HepG2 (cell line): ENCODE data around the gene FITM2. TPM values are rescaled to one million over a fixed set of nuclear protein-coding genes. Genes with fewer than 3 reads are reported as not detected.

ENCODE experiments used
- ATAD3A ChIP-seq: sonication (generic); formaldehyde crosslinking; IDR thresholded peaks from 2 replicates; pipeline ENCODE4 v1.4.0; 2020; ENCODE audit warnings: missing genetic modification reagents
- GZF1 ChIP-seq: sonication (generic); formaldehyde crosslinking; IDR thresholded peaks from 2 replicates; pipeline ENCODE4 v1.5.1; 2020; ENCODE audit warnings: mild to moderate bottlenecking, missing genetic modification reagents
- PHF21A ChIP-seq: sonication (generic); formaldehyde crosslinking; IDR thresholded peaks from 2 replicates; pipeline ENCODE4 v1.5.0; 2020; ENCODE audit warnings: mild to moderate bottlenecking, missing genetic modification reagents
- SMAD1 ChIP-seq: sonication (generic); formaldehyde crosslinking; IDR thresholded peaks from 2 replicates; pipeline ENCODE4 v1.4.0; 2020; ENCODE audit warnings: missing genetic modification reagents, low read depth, mild to moderate bottlenecking, borderline replicate concordance
- SSRP1 ChIP-seq: IDR thresholded peaks from 2 replicates; pipeline ENCODE4 v1.6.1; 2016; ENCODE audit warnings: control low read depth
- THYN1 ChIP-seq: sonication (generic); formaldehyde crosslinking; IDR thresholded peaks from 2 replicates; pipeline ENCODE4 v1.8.1; 2023; ENCODE audit warnings: low read depth, mild to moderate bottlenecking, moderate library complexity, missing genetic modification reagents, borderline replicate concordance
- ZFP36L2 ChIP-seq: sonication (generic); formaldehyde crosslinking; IDR thresholded peaks from 2 replicates; pipeline ENCODE4 v1.4.0; 2020; ENCODE audit warnings: missing genetic modification reagents
- ZMYM3 ChIP-seq: sonication (generic); formaldehyde crosslinking; IDR thresholded peaks from 2 replicates; pipeline ENCODE4 v1.5.1; 2020; ENCODE audit warnings: mild to moderate bottlenecking, missing genetic modification reagents
- ZNF260 ChIP-seq: sonication (generic); formaldehyde crosslinking; IDR thresholded peaks from 2 replicates; pipeline ENCODE4 v1.4.0; 2020; ENCODE audit warnings: missing genetic modification reagents, low read depth, mild to moderate bottlenecking, borderline replicate concordance
- ZNF318 ChIP-seq: sonication (generic); formaldehyde crosslinking; IDR thresholded peaks from 2 replicates; pipeline ENCODE4 v1.4.0; 2020; ENCODE audit warnings: mild to moderate bottlenecking, missing genetic modification reagents
- ZNF33A ChIP-seq: sonication (generic); formaldehyde crosslinking; IDR thresholded peaks from 2 replicates; pipeline ENCODE4 v1.5.1; 2020; ENCODE audit warnings: missing genetic modification reagents, mild to moderate bottlenecking, moderate library complexity, borderline replicate concordance
- ZNF780A ChIP-seq: sonication (generic); formaldehyde crosslinking; IDR thresholded peaks from 2 replicates; pipeline ENCODE4 v1.8.0; 2022; ENCODE audit warnings: mild to moderate bottlenecking, missing genetic modification reagents, moderate library complexity
- polyA plus RNA-seq, 8 experiments: library from polyadenylated mRNA; depleted of rRNA in 3 of 8; stranded (reverse) in 7 of 8; unstranded in 1 of 8; fragments of >200 nt; fragmentation: Illumina TruSeq in 4 of 8; extraction: Trizol in 4 of 8; gene quantifications; 2 replicates each; pipeline versions ENCODE4 v1.2.1 to v1.2.3, GENCODE V29; 2011 to 2016; ENCODE audit warnings: low read depth in 4 of 8, missing spikeins in 1 of 8, mixed read lengths in 1 of 8; ENCODE audit not compliant: insufficient read depth in 1 of 8
- total RNA-seq, 5 experiments: library from RNA; depleted of rRNA; stranded (reverse); fragments of >200 nt; fragmentation: Illumina TruSeq; extraction: Trizol; gene quantifications; 2 replicates each; pipeline ENCODE4 v1.2.3, GENCODE V29; 2016; ENCODE audit warnings: low read depth in 1 of 5
- TF ChIP-seq, protein P1 (sequence below): sonication (generic); formaldehyde crosslinking; IDR thresholded peaks from 2 replicates; pipeline ENCODE4 v1.8.1; 2023; ENCODE audit warnings: mild to moderate bottlenecking, missing genetic modification reagents
- TF ChIP-seq, protein P2 (sequence below): sonication (generic); formaldehyde crosslinking; IDR thresholded peaks from 2 replicates; pipeline ENCODE4 v1.4.0; 2020; ENCODE audit warnings: missing genetic modification reagents

FITM2 gene
- total and polyA plus RNA-seq, 2 of the 13 experiments (the other 11 are each of a cell fraction or from before 2014, with no cell fraction given), result 9.6 to 24.5 TPM

DNA sequence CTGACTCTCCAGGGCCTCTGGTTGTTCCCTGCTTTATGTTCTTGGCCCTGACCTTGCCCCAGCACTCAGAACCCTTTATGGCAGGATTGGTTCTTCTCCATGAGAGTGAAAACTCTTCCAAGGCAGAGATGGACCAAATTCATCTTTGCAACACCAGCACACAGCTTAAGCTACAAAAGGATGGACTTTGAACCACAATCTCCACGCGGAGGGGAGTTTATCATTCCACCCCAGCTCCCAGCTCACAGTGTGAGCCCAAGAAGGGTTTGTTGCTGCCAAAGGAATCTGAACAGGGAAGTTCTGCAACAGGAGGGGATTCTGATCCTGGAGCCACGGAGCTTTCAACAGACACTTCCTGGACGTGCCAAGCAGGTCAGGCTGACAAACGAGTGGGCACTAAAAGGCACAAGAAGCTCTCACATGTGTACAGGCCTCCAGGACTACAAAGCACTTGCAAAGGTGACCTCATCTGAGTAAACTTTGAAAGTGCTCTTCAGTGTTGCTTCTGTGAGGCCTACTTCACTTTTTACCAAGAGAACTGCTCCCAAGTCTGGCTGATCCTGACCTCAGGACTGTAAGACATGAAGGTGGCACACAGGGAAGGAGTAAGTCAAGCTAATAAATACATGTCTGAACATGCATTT, 8.9 kb downstream of the FITM2 start (continued):
- peak; percentile 18; the same call in 1 of the 2 replicates for TF ChIP-seq SSRP1 (CRISPR knock-in tag)
- no peak for TF ChIP-seq THYN1
- TF ChIP-seq ZNF260 (CRISPR knock-in tag), result no peak
- TF ChIP-seq, protein P1, sequence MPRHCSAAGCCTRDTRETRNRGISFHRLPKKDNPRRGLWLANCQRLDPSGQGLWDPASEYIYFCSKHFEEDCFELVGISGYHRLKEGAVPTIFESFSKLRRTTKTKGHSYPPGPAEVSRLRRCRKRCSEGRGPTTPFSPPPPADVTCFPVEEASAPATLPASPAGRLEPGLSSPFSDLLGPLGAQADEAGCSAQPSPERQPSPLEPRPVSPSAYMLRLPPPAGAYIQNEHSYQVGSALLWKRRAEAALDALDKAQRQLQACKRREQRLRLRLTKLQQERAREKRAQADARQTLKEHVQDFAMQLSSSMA (CRISPR knock-in tag), result no peak
- TF ChIP-seq ZMYM3 (CRISPR knock-in tag), result no peak; the same call in none of the 2 replicates
- no peak for TF ChIP-seq ZNF33A
- peak; percentile 47; the same call in 1 of the 2 replicates for TF ChIP-seq ZNF318 (CRISPR knock-in tag)
- TF ChIP-seq ATAD3A, result no peak
- TF ChIP-seq, protein P2, sequence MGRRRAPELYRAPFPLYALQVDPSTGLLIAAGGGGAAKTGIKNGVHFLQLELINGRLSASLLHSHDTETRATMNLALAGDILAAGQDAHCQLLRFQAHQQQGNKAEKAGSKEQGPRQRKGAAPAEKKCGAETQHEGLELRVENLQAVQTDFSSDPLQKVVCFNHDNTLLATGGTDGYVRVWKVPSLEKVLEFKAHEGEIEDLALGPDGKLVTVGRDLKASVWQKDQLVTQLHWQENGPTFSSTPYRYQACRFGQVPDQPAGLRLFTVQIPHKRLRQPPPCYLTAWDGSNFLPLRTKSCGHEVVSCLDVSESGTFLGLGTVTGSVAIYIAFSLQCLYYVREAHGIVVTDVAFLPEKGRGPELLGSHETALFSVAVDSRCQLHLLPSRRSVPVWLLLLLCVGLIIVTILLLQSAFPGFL, result no peak
- peak; percentile 85; the same call in 1 of the 2 replicates for TF ChIP-seq GZF1 (CRISPR knock-in tag)
- peak; percentile 75; the same call in 1 of the 2 replicates for TF ChIP-seq SMAD1 (CRISPR knock-in tag)
- no peak for TF ChIP-seq ZNF780A (CRISPR knock-in tag)
- TF ChIP-seq ZFP36L2 (CRISPR knock-in tag), result no peak
- TF ChIP-seq PHF21A (CRISPR knock-in tag), result peak; percentile 79; the same call in 1 of the 2 replicates
